H9 (cell line): Measurements from ENCODE around the gene BAG1. TPM values are rescaled to one million over a fixed set of nuclear protein-coding genes. Genes with fewer than 3 reads are reported as not detected.

Source experiments
- DNase-seq: peaks from one replicate; pipeline ENCODE4 v3.0.0-alpha.2; 2017
- H2AFZ ChIP-seq: one replicate; pipeline ENCODE4 v1.6.1; 2013; ENCODE audit warnings: mild to moderate bottlenecking, low read length, control low read depth, moderate library complexity
- H2AK5ac ChIP-seq: 2 replicates; pipeline ENCODE4 v1.6.1; 2013; ENCODE audit warnings: low read length, control low read depth, mixed read lengths; ENCODE audit not compliant: insufficient read length
- H2BK120ac ChIP-seq: one replicate; pipeline ENCODE4 v1.6.1; 2013; ENCODE audit warnings: low read depth, mild to moderate bottlenecking, low read length, control low read depth, inconsistent platforms; ENCODE audit not compliant: poor library complexity, severe bottlenecking
- H2BK12ac ChIP-seq: 2 replicates; pipeline ENCODE4 v1.6.1; 2013; ENCODE audit warnings: low read length, control low read depth, mixed read lengths, low read depth; ENCODE audit not compliant: insufficient read length
- H2BK15ac ChIP-seq: 2 replicates; pipeline ENCODE4 v1.6.1; 2013; ENCODE audit warnings: low read depth, low read length, control low read depth
- H2BK20ac ChIP-seq: one replicate; pipeline ENCODE4 v1.6.1; 2013; ENCODE audit warnings: low read depth, mild to moderate bottlenecking, low read length, control low read depth, inconsistent platforms; ENCODE audit not compliant: poor library complexity, severe bottlenecking
- H2BK5ac ChIP-seq: 2 replicates; pipeline ENCODE4 v1.6.1; 2013; ENCODE audit warnings: low read length, control low read depth, mixed read lengths; ENCODE audit not compliant: insufficient read length
- H3K14ac ChIP-seq: 2 replicates; pipeline ENCODE4 v1.6.1; 2013; ENCODE audit warnings: low read length, control low read depth; ENCODE audit not compliant: insufficient read depth
- H3K18ac ChIP-seq: 2 replicates; pipeline ENCODE4 v1.6.1; 2013; ENCODE audit warnings: low read depth, mild to moderate bottlenecking, mixed read lengths, low read length, control low read depth; ENCODE audit not compliant: insufficient read length
- H3K23ac ChIP-seq: 2 replicates; pipeline ENCODE4 v1.6.1; 2013; ENCODE audit warnings: low read length, control low read depth, mixed read lengths, low read depth; ENCODE audit not compliant: insufficient read length
- H3K23me2 ChIP-seq: 2 replicates; pipeline ENCODE4 v1.6.1; 2013; ENCODE audit warnings: low read depth, mild to moderate bottlenecking, mixed read lengths, low read length, control low read depth; ENCODE audit not compliant: insufficient read length, poor library complexity, severe bottlenecking
- H3K27ac ChIP-seq: 2 replicates; pipeline ENCODE4 v1.5.1; 2013; ENCODE audit warnings: low read length, control low read depth, mixed read lengths, low read depth; ENCODE audit not compliant: insufficient read length
- H3K27me3 ChIP-seq: 2 replicates; pipeline ENCODE4 v1.6.1; 2013; ENCODE audit warnings: low read length, control low read depth, inconsistent platforms; ENCODE audit not compliant: insufficient read depth
- H3K4ac ChIP-seq: 2 replicates; pipeline ENCODE4 v1.6.1; 2013; ENCODE audit warnings: low read depth, mild to moderate bottlenecking, control low read depth, inconsistent platforms, low read length, moderate library complexity
- H3K4me1 ChIP-seq: 2 replicates; pipeline ENCODE4 v1.6.1; 2013; ENCODE audit warnings: low read length, control low read depth, inconsistent platforms; ENCODE audit not compliant: insufficient read depth
- H3K4me2 ChIP-seq: 2 replicates; pipeline ENCODE4 v1.6.1; 2013; ENCODE audit warnings: low read length, control low read depth, mixed read lengths; ENCODE audit not compliant: insufficient read length, insufficient read depth
- H3K56ac ChIP-seq: 2 replicates; pipeline ENCODE4 v1.6.1; 2013; ENCODE audit warnings: low read depth, mild to moderate bottlenecking, mixed read lengths, low read length, control low read depth; ENCODE audit not compliant: insufficient read length
- H3K79me1 ChIP-seq: 2 replicates; pipeline ENCODE4 v1.6.1; 2013; ENCODE audit warnings: low read depth, mild to moderate bottlenecking, moderate library complexity, low read length, control low read depth, inconsistent platforms; ENCODE audit not compliant: insufficient read depth, poor library complexity, severe bottlenecking
- H3K79me2 ChIP-seq: 2 replicates; pipeline ENCODE4 v1.6.1; 2013; ENCODE audit warnings: low read length, control low read depth, inconsistent platforms; ENCODE audit not compliant: insufficient read depth
- H3K9ac ChIP-seq: 2 replicates; pipeline ENCODE4 v1.6.1; 2013; ENCODE audit warnings: low read length, control low read depth, mixed read lengths; ENCODE audit not compliant: insufficient read length; ENCODE audit errors: extremely low read depth
- H3K9me3 ChIP-seq: one replicate; pipeline ENCODE4 v1.6.1; 2013; ENCODE audit warnings: low read depth, low read length, inconsistent platforms; ENCODE audit not compliant: control insufficient read depth
- H3T11ph ChIP-seq: one replicate; pipeline ENCODE4 v1.6.1; 2013; ENCODE audit warnings: mild to moderate bottlenecking, low read length, control low read depth, inconsistent platforms
- H4K20me1 ChIP-seq: one replicate; pipeline ENCODE4 v1.6.1; 2013; ENCODE audit not compliant: control insufficient read depth, insufficient read length, insufficient read depth
- H4K5ac ChIP-seq: 2 replicates; pipeline ENCODE4 v1.6.1; 2013; ENCODE audit warnings: low read depth, mild to moderate bottlenecking, mixed read lengths, low read length, control low read depth; ENCODE audit not compliant: insufficient read length
- H4K8ac ChIP-seq: replicated peaks from 2 replicates; pipeline ENCODE4 v1.6.1; 2013; ENCODE audit warnings: low read length, control low read depth, mixed read lengths, low read depth; ENCODE audit not compliant: insufficient read length
- H4K91ac ChIP-seq: 2 replicates; pipeline ENCODE4 v1.6.1; 2013; ENCODE audit warnings: low read depth, mild to moderate bottlenecking, moderate library complexity, mixed read lengths, low read length, control low read depth; ENCODE audit not compliant: insufficient read length
- H3K27ac Mint-ChIP-seq, 3 experiments: 2 replicates in 2 of 3; 3 replicates in 1 of 3; pipeline ENCODE4 v1.8.0; 2020 to 2021; ENCODE audit warnings: mixed read lengths in 3 of 3, mild to moderate bottlenecking in 1 of 3, moderate library complexity in 1 of 3
- H3K27me3 Mint-ChIP-seq: 2 replicates; pipeline ENCODE4 v1.8.0; 2021; ENCODE audit warnings: low read depth, mild to moderate bottlenecking, moderate library complexity, mixed read lengths
- H3K36me3 Mint-ChIP-seq, 3 experiments: 2 replicates in 2 of 3; 3 replicates in 1 of 3; pipeline ENCODE4 v1.8.0; 2020 to 2021; ENCODE audit warnings: low read depth in 3 of 3, mixed read lengths in 3 of 3; ENCODE audit not compliant: insufficient read depth in 1 of 3
- H3K4me1 Mint-ChIP-seq, 2 experiments: 2 replicates each; pipeline ENCODE4 v1.8.0; 2020; ENCODE audit warnings: mixed read lengths in 2 of 2
- H3K4me3 Mint-ChIP-seq, 2 experiments: 2 replicates in 1 of 2; 3 replicates in 1 of 2; pipeline ENCODE4 v1.8.0; 2020 to 2021; ENCODE audit warnings: mild to moderate bottlenecking in 2 of 2, mixed read lengths in 2 of 2, moderate library complexity in 1 of 2
- H3K9me3 Mint-ChIP-seq, 2 experiments: 2 replicates in 1 of 2; 3 replicates in 1 of 2; pipeline ENCODE4 v1.8.0; 2020; ENCODE audit warnings: mild to moderate bottlenecking in 2 of 2, mixed read lengths in 2 of 2, moderate library complexity in 1 of 2
- CTCF ChIP-seq: fragments of 200-600 bp; sonication (generic); conservative IDR thresholded peaks from 3 replicates; pipeline ENCODE4 v1.8.0; 2021; ENCODE audit warnings: antibody characterized with exemption, mild to moderate bottlenecking
- WGBS: extraction: QIAGEN DNeasy Blood & Tissue Kit; methylation state at CpG from one replicate; pipeline ENCODE4 v1.1.7; 2013; ENCODE audit warnings: missing lambda C conversion rate, low lambda C conversion rate, mixed read lengths; ENCODE audit not compliant: insufficient read length; ENCODE audit errors: extremely low coverage; 5-methylcytosine and 5-hydroxymethylcytosine counted together
- total RNA-seq: library from RNA; stranded (reverse); gene quantifications from 2 replicates; pipeline ENCODE4 v1.2.1, GENCODE V29; 2021

The BAG1 gene
- total RNA-seq, 1 experiment from 2014 or later: 66.4 TPM

GRCh38 chr9:33285502-33285901, 21.0 kb upstream of the BAG1 start:
- Histone ChIP-seq H3K79me2 (no peaks in the 10 kb centered on the region; the same call in 1 of the 2 replicates), H3K4me1 (no peaks in the 10 kb centered on the region), H2AK5ac (no peak overlapping the region), H2BK15ac (no peak overlapping the region), H3K56ac (no peak overlapping the region), H2BK5ac (no peak overlapping the region), H3K9ac (no peak overlapping the region), H4K8ac (no peak overlapping the region), H3K27ac (no peak overlapping the region), H3K18ac (no peak overlapping the region), H3K79me1 (no peaks in the 10 kb centered on the region), H3T11ph (no peak overlapping the region), H2BK20ac (no peak overlapping the region), H3K27me3 (no peaks in the 10 kb centered on the region), H3K23ac (no peak overlapping the region), H2BK12ac (no peak overlapping the region), H2BK120ac (no peak overlapping the region), H2AFZ (no peak overlapping the region), H3K23me2 (no peaks in the 10 kb centered on the region), H4K5ac (no peak overlapping the region), H3K4ac (no peak overlapping the region), H3K9me3 (no peaks in the 10 kb centered on the region), H3K4me2 (no peak overlapping the region), H4K91ac (no peak overlapping the region), H3K14ac (no peak overlapping the region), H4K20me1 (no peaks in the 10 kb centered on the region)
- peaks cover 3 to 17% (median 10%) of the 10 kb centered on the region in 3 experiments; a peak in 5 of 7 replicates for H3K36me3 Mint-ChIP-seq
- H3K9me3 Mint-ChIP-seq: no peaks in the 10 kb centered on the region; a peak in 1 of 5 replicates
- H3K4me3 Mint-ChIP-seq: no peak overlapping the region
- H3K27me3 Mint-ChIP-seq: no peaks in the 10 kb centered on the region
- H3K4me1 Mint-ChIP-seq: peaks cover 2 to 4% of the 10 kb centered on the region in 2 experiments; a peak in 2 of 4 replicates
- WGBS: no CpG with 5 or more reads among the region's 5 CpGs
- no peak overlapping the region for H3K27ac Mint-ChIP-seq
- no peak for TF ChIP-seq CTCF
- no peak for DNase-seq
